Chondrocyte (in vitro differentiated cells): ENCODE results near the gene DEFB132. TPM values are rescaled to one million over a fixed set of nuclear protein-coding genes. Genes with fewer than 3 reads are reported as not detected.

ENCODE experiments used
- DNase-seq: peaks from one replicate; pipeline ENCODE4 v3.0.0; 2021; ENCODE audit warnings: mixed read lengths, low spot score
- H3K27ac Mint-ChIP-seq: one replicate; pipeline ENCODE4 v1.8.0; 2021; ENCODE audit warnings: mild to moderate bottlenecking, moderate library complexity, mixed read lengths; ENCODE audit not compliant: unreplicated experiment
- H3K27me3 Mint-ChIP-seq: 2 replicates; pipeline ENCODE4 v1.8.0; 2021; ENCODE audit warnings: low read depth, mixed read lengths
- H3K36me3 Mint-ChIP-seq: 2 replicates; pipeline ENCODE4 v1.8.0; 2021; ENCODE audit warnings: low read depth, mixed read lengths
- H3K4me1 Mint-ChIP-seq: 2 replicates; pipeline ENCODE4 v1.8.0; 2021; ENCODE audit warnings: low read depth, mild to moderate bottlenecking, mixed read lengths
- H3K4me3 Mint-ChIP-seq: one replicate; pipeline ENCODE4 v1.8.0; 2021; ENCODE audit warnings: mild to moderate bottlenecking, moderate library complexity, mixed read lengths; ENCODE audit not compliant: unreplicated experiment
- H3K9me3 Mint-ChIP-seq: 2 replicates; pipeline ENCODE4 v1.8.0; 2021; ENCODE audit warnings: low read depth, mixed read lengths
- total RNA-seq: library from RNA; stranded (reverse); gene quantifications from 3 replicates; pipeline ENCODE4 v1.2.1, GENCODE V29; 2021
- TF ChIP-seq, protein P1 (sequence below): fragments of 200-600 bp; sonication (generic); IDR thresholded peaks from 2 replicates; pipeline ENCODE4 v1.5.0; 2021; ENCODE audit warnings: antibody characterized with exemption, mild to moderate bottlenecking, moderate library complexity

Gene DEFB132
- total RNA-seq, 1 donor from 2014 or later: not detected

- H3K36me3 Mint-ChIP-seq: no peaks in the 10 kb centered on the region
- peaks cover 3% of the 10 kb centered on the region for H3K9me3 Mint-ChIP-seq
- H3K27ac Mint-ChIP-seq: no peak overlapping the region
- TF ChIP-seq, protein P1, sequence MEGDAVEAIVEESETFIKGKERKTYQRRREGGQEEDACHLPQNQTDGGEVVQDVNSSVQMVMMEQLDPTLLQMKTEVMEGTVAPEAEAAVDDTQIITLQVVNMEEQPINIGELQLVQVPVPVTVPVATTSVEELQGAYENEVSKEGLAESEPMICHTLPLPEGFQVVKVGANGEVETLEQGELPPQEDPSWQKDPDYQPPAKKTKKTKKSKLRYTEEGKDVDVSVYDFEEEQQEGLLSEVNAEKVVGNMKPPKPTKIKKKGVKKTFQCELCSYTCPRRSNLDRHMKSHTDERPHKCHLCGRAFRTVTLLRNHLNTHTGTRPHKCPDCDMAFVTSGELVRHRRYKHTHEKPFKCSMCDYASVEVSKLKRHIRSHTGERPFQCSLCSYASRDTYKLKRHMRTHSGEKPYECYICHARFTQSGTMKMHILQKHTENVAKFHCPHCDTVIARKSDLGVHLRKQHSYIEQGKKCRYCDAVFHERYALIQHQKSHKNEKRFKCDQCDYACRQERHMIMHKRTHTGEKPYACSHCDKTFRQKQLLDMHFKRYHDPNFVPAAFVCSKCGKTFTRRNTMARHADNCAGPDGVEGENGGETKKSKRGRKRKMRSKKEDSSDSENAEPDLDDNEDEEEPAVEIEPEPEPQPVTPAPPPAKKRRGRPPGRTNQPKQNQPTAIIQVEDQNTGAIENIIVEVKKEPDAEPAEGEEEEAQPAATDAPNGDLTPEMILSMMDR: no peak
- no peak for DNase-seq
- H3K27me3 Mint-ChIP-seq: peaks cover 42% of the 10 kb centered on the region
- H3K4me3 Mint-ChIP-seq: no peak overlapping the region
- H3K4me1 Mint-ChIP-seq: no peaks in the 10 kb centered on the region
Measured at GRCh38 chr20:227439-228105, 30.0 kb upstream of the DEFB132 start.

DNA sequence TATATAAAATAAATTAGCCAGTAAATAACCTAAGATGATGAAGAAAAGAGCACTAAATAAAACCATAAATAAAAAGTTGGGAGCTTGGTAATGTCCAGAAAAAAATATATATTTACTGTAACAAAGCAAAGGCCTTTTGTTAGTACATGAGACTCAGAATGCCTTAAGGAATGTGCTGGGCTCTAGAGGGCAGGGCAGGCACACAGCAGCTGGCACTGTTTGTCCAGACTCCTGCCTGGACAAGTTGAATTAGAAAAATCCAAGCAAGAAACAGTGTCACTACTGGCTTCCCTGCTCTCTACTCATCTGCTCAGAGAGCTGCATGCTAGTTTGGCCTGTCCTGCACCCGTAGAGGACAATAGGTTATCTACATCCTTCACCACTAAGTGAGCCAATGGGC is 21.6 kb upstream of the DEFB132 start:
- Mint-ChIP-seq H3K27me3 (peaks cover 24% of the 10 kb centered on the region), H3K36me3 (no peaks in the 10 kb centered on the region), H3K4me1 (no peaks in the 10 kb centered on the region), H3K4me3 (no peak overlapping the region), H3K9me3 (peaks cover 3% of the 10 kb centered on the region), H3K27ac (no peak overlapping the region)
- no peak for DNase-seq
- TF ChIP-seq, protein P1: peak; percentile 70

GRCh38 chr20:237489-237888 is 20.0 kb upstream of the DEFB132 start:
- no peaks in the 10 kb centered on the region for H3K9me3 Mint-ChIP-seq
- DNase-seq: no peak
- peaks cover 32% of the 10 kb centered on the region for H3K27me3 Mint-ChIP-seq
- H3K4me1 Mint-ChIP-seq: no peaks in the 10 kb centered on the region
- no peak overlapping the region for H3K4me3 Mint-ChIP-seq
- TF ChIP-seq, protein P1: no peak
- no peak overlapping the region for H3K27ac Mint-ChIP-seq
- H3K36me3 Mint-ChIP-seq: no peaks in the 10 kb centered on the region

GRCh38 chr20:237929-238328 is 19.6 kb upstream of the DEFB132 start:
- TF ChIP-seq, protein P1: no peak
- Mint-ChIP-seq H3K36me3 (no peaks in the 10 kb centered on the region), H3K27me3 (peaks cover 35% of the 10 kb centered on the region), H3K27ac (no peak overlapping the region), H3K4me1 (no peaks in the 10 kb centered on the region), H3K9me3 (no peaks in the 10 kb centered on the region), H3K4me3 (no peak overlapping the region)
- no peak for DNase-seq

- TF ChIP-seq, protein P1: no peak
- H3K4me1 Mint-ChIP-seq: no peaks in the 10 kb centered on the region
- H3K27me3 Mint-ChIP-seq: peaks cover 44% of the 10 kb centered on the region
Measured at GRCh38 chr20:242905-243304, 14.6 kb upstream of the DEFB132 start.

More at GRCh38 chr20:242905-243304, 14.6 kb upstream of the DEFB132 start:
- no peak overlapping the region for H3K27ac Mint-ChIP-seq
- H3K36me3 Mint-ChIP-seq: no peaks in the 10 kb centered on the region
- H3K9me3 Mint-ChIP-seq: peaks cover 7% of the 10 kb centered on the region
- DNase-seq: no peak
- no peak overlapping the region for H3K4me3 Mint-ChIP-seq
